NCI-H2029 treated with DMSO at 0.1 percent for 48 hours (cell line): ENCODE measurements around the gene MSTO1.
"Not testable (repeated sequence)": the region's sequence is repeated elsewhere in the genome, so short reads cannot be mapped to it uniquely, and the experiment has no call there.

Experiments
- DNase-seq: peaks from one replicate; lab custom pipeline; 2025; lab: John Stamatoyannopoulos, UW

The MSTO1 gene

GRCh38 chr1:155609515-155610256 lies at the start of gene MSTO1:
TSS of gene MSTO1 (plus strand) at chr1:155610218. CDS start at chr1:155610249, 31 bp downstream.
- DNase-seq = peak; percentile 92

- DNase-seq = peak; percentile 23
These were observed 48.0 kb upstream of the MSTO1 start for GRCh38 chr1:155561779-155562580.

DNA sequence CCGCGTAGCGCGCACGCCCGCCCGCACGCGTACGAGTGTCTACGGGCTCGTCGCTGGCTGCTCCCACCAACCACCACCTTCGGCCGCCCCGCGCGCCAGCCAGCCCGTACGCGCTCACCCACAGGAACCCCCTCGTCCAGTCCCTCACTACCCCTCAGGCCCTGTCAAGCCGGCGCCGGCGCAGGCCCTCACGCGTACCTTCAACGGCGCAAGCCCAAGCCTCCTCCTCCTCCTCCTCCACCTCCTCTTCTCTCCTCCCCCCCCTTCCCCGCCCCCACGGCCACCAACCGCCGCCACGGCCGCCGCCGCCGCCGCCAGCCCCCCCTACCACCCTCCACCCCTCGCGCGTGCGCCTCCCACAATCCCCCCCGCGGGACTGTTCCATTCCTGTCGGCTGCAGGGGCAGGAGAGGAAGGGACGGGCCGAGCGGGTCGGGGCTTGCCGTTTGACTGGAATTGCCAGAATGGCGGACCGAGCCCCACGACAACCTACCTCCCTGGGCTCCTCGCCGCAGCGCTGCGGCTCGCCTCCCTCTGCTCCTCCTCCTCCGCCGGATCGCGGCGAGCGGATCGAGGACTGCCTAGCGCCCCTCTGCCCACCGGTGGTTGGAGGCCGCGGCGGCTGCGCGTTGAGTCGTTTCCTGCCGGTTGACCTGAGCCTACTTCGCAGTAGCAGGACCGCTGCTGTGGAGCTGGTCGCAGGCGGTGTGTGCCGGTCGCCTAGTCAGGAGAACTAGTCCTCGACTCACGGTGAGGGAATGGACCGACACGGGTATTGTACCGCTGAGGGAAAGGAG lies 47.2 kb upstream of the MSTO1 start, which contains the start of gene ASH1L:
Gene ASH1L (minus strand): TSS at position 223 of the 796 bp plus-strand sequence. CDS start 41,284 bp downstream, outside the sequence.
- DNase-seq = peak; percentile 80

DNA sequence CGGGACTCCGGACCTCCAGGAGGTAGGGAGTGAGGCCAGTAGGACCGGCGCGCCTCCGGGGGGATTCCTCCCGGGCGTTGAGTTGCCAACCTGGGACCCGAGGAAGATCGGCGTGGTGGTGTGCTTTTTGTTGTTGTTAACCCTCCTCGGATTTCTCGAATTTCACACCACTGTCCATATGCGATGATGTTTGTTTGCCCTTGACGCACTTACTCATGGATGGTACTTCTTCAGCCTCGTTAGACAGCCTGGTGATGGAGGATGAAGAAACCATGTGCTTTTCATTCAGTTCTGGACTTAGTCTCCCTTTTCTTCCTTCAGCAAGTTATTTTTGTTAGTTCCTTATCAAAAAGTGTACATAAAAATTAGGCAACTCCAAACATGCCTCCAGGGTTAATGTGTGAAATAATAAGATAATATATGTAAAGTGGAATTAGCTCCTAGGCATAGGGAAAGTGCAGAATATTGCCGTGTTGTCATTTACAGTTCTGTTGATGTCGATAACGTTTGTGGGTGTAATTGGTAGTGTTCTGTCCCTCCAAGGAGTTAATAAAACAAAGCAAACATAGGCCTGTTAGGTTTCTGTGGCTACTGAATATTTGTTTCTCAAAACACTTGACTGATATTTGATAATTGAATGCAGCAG lies 46.5 kb upstream of the MSTO1 start:
- DNase-seq = peak; percentile 60

DNA sequence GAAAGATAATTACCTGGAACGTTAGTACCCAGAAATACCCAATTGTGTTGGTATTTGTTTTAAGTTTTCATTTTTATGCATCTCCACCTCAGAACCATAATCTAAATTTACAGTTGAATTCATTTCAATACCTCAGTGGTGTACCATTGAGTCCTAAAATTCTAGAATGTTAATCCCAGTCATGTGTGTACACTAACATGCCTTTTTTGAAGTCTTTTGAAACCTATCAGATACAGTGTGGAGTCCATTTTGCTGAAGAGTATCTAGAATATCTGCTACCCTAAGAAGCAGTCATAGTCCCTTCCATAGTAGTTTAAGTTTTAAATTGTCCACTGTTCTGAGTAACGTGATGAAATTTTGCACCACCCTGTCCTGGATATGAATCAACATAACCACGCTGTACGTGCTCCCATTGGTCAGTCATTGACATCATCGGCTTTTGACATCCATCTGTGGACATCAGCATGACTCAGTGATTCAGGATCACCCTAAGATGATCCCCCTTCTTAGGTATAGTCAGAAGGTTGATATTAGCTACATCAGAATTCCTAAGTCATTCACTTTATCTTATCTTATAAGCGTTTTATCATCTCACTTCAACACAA lies 39.9 kb upstream of the MSTO1 start:
- no peak for DNase-seq

GRCh38 chr1:155570593-155570990 lies 39.4 kb upstream of the MSTO1 start:
- no peak for DNase-seq

- DNase-seq = no peak
These were observed 35.9 kb upstream of the MSTO1 start for GRCh38 chr1:155574077-155574476.

DNA sequence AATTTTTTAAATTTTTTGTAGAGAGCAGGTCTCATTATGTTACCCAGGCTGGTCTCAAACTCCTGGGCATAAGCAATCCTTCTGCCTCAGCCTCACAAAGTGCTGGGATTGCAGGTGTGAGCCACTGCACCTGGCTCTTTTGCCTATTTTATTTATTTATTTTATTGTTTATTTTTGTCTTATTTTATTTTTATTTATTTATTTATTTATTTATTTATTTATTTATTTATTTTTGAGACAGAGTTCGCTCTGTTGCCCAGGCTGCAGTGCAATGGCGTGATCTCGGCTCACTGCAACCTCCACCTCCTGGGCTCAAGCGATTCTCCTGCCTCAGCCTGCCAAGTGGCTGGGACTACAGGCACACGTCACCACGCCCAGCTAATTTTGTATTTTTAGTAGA lies 34.4 kb upstream of the MSTO1 start:
- not testable (repeated sequence) for DNase-seq

- DNase-seq = not testable (repeated sequence)
These were observed 26.2 kb upstream of the MSTO1 start for GRCh38 chr1:155583846-155584245.

- DNase-seq = not testable (repeated sequence)
These were observed 20.7 kb upstream of the MSTO1 start for GRCh38 chr1:155589282-155589681.

- not testable (repeated sequence) for DNase-seq
These were observed 19.3 kb upstream of the MSTO1 start for GRCh38 chr1:155590516-155591247.

DNA sequence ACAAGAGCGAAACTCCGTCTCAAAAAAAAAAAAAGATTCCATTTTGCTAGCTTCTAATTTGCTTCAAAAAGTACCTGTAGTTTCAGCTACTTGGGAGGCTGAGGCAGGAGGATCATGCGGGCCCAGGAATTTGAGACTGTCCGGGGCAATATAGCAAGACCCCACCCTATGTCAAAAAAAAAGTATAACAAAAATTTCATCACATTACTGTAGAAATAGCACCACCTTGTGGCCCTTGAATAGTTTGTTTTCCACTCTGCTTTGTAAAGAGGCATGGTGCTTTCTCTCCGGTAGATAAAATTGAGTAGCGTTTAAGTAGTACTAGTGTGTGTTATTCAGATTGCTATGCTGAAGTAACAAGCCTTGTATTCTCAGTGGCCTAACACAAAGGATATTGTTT lies 18.2 kb upstream of the MSTO1 start:
- peak; percentile 48 for DNase-seq

GRCh38 chr1:155595877-155596474 lies 14.0 kb upstream of the MSTO1 start:
- not testable (repeated sequence) for DNase-seq

DNA sequence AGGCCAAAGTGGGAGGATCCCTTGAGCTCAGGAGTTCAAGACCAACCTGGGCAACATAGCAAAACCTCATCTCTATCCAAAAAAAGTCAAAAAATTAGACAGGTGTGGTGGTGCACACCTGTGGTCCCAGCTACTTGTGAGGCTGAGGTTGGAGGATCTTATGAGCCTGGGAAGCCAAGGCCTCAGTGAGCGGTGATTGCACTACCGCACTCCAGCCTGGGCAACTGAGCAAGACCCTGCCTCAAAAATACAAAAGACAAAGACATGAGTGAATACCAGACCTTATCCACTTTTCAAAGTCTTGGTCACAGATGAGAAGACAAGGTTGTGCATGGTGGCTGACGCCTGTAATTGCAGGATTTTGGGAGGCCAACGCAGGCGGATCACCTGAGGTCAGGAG lies 13.2 kb upstream of the MSTO1 start:
- no peak for DNase-seq

- no peak for DNase-seq
These were observed 11.1 kb upstream of the MSTO1 start for GRCh38 chr1:155598842-155599331.

DNA sequence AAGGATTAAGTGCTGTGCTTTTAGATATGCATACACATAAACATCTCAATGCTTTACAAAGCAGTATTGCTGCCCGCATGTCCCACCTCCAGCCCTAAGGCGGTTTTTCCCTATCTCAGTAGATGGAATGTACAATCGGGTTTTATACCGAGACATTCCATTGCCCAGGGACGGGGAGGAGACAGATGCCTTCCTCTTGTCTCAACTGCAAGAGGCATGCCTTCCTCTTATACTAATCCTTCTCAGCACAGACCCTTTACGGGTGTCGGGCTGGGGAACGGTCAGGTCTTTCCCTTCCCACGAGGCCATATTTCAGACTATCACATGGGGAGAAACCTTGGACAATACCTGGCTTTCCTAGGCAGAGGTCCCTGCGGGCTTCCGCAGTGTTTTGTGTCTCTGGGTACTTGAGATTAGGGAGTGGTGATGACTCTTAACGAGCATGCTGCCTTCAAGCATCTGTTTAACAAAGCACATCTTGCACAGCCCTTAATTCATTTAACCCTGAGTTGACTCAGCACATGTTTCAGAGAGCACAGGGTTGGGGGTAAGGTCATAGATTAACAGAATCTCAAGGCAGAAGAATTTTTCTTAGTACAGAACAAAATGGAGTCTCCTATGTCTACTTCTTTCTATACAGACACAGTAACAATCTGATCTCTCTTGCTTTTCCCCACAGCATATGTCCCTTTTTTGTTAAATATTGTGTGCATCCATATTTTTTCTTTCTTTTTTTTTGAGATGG lies 10.0 kb upstream of the MSTO1 start:
- DNase-seq = not testable (repeated sequence)

- DNase-seq = no peak
These were observed 2.3 kb upstream of the MSTO1 start for GRCh38 chr1:155607708-155608107.

GRCh38 chr1:155608888-155609225 lies 1.2 kb upstream of the MSTO1 start:
- no peak for DNase-seq

- not testable (repeated sequence) for DNase-seq
These were observed 234 bp downstream of the MSTO1 start for GRCh38 chr1:155610257-155610647.
